Measurements from ENCODE around the gene FKRP. TPM values are rescaled to one million over a fixed set of nuclear protein-coding genes. Genes with fewer than 3 reads are reported as not detected.

Gene FKRP
- total and polyA plus RNA-seq, 2 of the 13 experiments (the other 11 are each of a cell fraction or from before 2014, with no cell fraction given) = 7.3 to 9.8 TPM

GRCh38 chr19:46704379-46705076 is 41.3 kb upstream of the FKRP start (continued):
- TF ChIP-seq ZNF296 (CRISPR knock-in tag; conservative IDR thresholded peaks at IDR 0.05) (no peak), ZGPAT (CRISPR knock-in tag; IDR thresholded peaks at IDR 0.05) (0 out of 2 replicates have a peak, but pooled peaks have one; percentile 24), MXI1 (IDR thresholded peaks at IDR 0.05; ENCODE audit: borderline replicate concordance, low read depth, low read length) (no peak), ZNF562 (CRISPR knock-in tag; IDR thresholded peaks at IDR 0.05; ENCODE audit: borderline replicate concordance) (no peak), XBP1 (CRISPR knock-in tag; IDR thresholded peaks at IDR 0.05) (no peak), IRF2 (CRISPR knock-in tag; IDR thresholded peaks at IDR 0.05) (no peak), ZFP82 (CRISPR knock-in tag; IDR thresholded peaks at IDR 0.05; ENCODE audit: borderline replicate concordance) (no peak), ATRX (CRISPR knock-in tag; IDR thresholded peaks at IDR 0.05; ENCODE audit: borderline replicate concordance) (no peak), BRF2 (CRISPR knock-in tag; IDR thresholded peaks at IDR 0.05) (no peak), ELF4 (CRISPR knock-in tag; IDR thresholded peaks at IDR 0.05; ENCODE audit: borderline replicate concordance) (no peak), CBX1 (IDR thresholded peaks at IDR 0.05; ENCODE audit: low read depth) (no peak), FOXA1 (IDR thresholded peaks at IDR 0.05) (no peak), FOXA1 (CRISPR knock-in tag; IDR thresholded peaks at IDR 0.05) (no peak), ZNF160 (CRISPR knock-in tag; IDR thresholded peaks at IDR 0.05) (no peak), ZBED4 (CRISPR knock-in tag; IDR thresholded peaks at IDR 0.05; ENCODE audit: borderline replicate concordance) (no peak), ZNF333 (CRISPR knock-in tag; IDR thresholded peaks at IDR 0.05; ENCODE audit: borderline replicate concordance) (no peak)
- TF ChIP-seq, protein P1, sequence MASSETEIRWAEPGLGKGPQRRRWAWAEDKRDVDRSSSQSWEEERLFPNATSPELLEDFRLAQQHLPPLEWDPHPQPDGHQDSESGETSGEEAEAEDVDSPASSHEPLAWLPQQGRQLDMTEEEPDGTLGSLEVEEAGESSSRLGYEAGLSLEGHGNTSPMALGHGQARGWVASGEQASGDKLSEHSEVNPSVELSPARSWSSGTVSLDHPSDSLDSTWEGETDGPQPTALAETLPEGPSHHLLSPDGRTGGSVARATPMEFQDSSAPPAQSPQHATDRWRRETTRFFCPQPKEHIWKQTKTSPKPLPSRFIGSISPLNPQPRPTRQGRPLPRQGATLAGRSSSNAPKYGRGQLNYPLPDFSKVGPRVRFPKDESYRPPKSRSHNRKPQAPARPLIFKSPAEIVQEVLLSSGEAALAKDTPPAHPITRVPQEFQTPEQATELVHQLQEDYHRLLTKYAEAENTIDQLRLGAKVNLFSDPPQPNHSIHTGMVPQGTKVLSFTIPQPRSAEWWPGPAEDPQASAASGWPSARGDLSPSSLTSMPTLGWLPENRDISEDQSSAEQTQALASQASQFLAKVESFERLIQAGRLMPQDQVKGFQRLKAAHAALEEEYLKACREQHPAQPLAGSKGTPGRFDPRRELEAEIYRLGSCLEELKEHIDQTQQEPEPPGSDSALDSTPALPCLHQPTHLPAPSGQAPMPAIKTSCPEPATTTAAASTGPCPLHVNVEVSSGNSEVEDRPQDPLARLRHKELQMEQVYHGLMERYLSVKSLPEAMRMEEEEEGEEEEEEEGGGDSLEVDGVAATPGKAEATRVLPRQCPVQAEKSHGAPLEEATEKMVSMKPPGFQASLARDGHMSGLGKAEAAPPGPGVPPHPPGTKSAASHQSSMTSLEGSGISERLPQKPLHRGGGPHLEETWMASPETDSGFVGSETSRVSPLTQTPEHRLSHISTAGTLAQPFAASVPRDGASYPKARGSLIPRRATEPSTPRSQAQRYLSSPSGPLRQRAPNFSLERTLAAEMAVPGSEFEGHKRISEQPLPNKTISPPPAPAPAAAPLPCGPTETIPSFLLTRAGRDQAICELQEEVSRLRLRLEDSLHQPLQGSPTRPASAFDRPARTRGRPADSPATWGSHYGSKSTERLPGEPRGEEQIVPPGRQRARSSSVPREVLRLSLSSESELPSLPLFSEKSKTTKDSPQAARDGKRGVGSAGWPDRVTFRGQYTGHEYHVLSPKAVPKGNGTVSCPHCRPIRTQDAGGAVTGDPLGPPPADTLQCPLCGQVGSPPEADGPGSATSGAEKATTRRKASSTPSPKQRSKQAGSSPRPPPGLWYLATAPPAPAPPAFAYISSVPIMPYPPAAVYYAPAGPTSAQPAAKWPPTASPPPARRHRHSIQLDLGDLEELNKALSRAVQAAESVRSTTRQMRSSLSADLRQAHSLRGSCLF (CRISPR knock-in tag; IDR thresholded peaks at IDR 0.05; ENCODE audit: borderline replicate concordance) = no peak
- TF ChIP-seq, protein P2, sequence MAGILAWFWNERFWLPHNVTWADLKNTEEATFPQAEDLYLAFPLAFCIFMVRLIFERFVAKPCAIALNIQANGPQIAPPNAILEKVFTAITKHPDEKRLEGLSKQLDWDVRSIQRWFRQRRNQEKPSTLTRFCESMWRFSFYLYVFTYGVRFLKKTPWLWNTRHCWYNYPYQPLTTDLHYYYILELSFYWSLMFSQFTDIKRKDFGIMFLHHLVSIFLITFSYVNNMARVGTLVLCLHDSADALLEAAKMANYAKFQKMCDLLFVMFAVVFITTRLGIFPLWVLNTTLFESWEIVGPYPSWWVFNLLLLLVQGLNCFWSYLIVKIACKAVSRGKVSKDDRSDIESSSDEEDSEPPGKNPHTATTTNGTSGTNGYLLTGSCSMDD (CRISPR knock-in tag; IDR thresholded peaks at IDR 0.05) = no peak
